Fibroblast of lung (primary cell): ENCODE results near the gene SLC1A1. TPM values are rescaled to one million over a fixed set of nuclear protein-coding genes. Genes with fewer than 3 reads are reported as not detected.

Experiments
- DNase-seq, 2 donors: peaks; one replicate each; pipeline versions ENCODE4 v3.0.0 to v3.0.0-alpha.2; 2010; ENCODE audit warnings: low read depth in 2 of 2
- H2AFZ ChIP-seq: 2 replicates; pipeline ENCODE4 v1.5.1; 2012; ENCODE audit warnings: low read length, control low read depth, inconsistent platforms
- H3K27ac ChIP-seq: 2 replicates; pipeline ENCODE4 v1.5.1; 2011; ENCODE audit warnings: low read length, control low read depth; ENCODE audit not compliant: insufficient read depth
- H3K27me3 ChIP-seq: 2 replicates; pipeline ENCODE4 v1.5.1; 2011; ENCODE audit warnings: mild to moderate bottlenecking, low read length; ENCODE audit not compliant: control insufficient read depth, insufficient read depth
- H3K36me3 ChIP-seq: 2 replicates; pipeline ENCODE4 v1.5.1; 2011; ENCODE audit warnings: low read length; ENCODE audit not compliant: control insufficient read depth, insufficient read depth
- H3K4me1 ChIP-seq: 2 replicates; pipeline ENCODE4 v1.5.1; 2011; ENCODE audit warnings: low read length; ENCODE audit not compliant: control insufficient read depth, insufficient read depth; ENCODE audit errors: extremely low read depth
- H3K4me2 ChIP-seq: 2 replicates; pipeline ENCODE4 v1.5.1; 2011; ENCODE audit warnings: low read length, control low read depth; ENCODE audit not compliant: insufficient read depth; ENCODE audit errors: extremely low read depth
- H3K4me3 ChIP-seq, 4 experiments: fragments of 200-600 bp in 1 of 4; sonication (generic) in 1 of 4; replicated peaks in 1 of 4; 2 replicates each; pipeline ENCODE4 v1.5.1; 2011 to 2016; ENCODE audit warnings: low read length in 4 of 4, low read depth in 3 of 4, mild to moderate bottlenecking in 3 of 4, control low read depth in 2 of 4, inconsistent platforms in 1 of 4, mixed read lengths in 1 of 4; ENCODE audit not compliant: insufficient read depth in 1 of 4; ENCODE audit errors: control extremely low read depth in 1 of 4
- H3K79me2 ChIP-seq: 2 replicates; pipeline ENCODE4 v1.5.1; 2012; ENCODE audit warnings: mild to moderate bottlenecking, low read length, inconsistent platforms; ENCODE audit not compliant: control insufficient read depth, insufficient read depth
- H3K9ac ChIP-seq: 2 replicates; pipeline ENCODE4 v1.5.1; 2011; ENCODE audit warnings: mild to moderate bottlenecking, low read length, control low read depth; ENCODE audit not compliant: insufficient read depth
- H3K9me3 ChIP-seq: 2 replicates; pipeline ENCODE4 v1.5.1; 2012; ENCODE audit warnings: low read depth, low read length; ENCODE audit not compliant: control insufficient read depth, insufficient read depth
- H4K20me1 ChIP-seq: 2 replicates; pipeline ENCODE4 v1.5.1; 2011; ENCODE audit warnings: low read length; ENCODE audit not compliant: control insufficient read depth, insufficient read depth; ENCODE audit errors: extremely low read depth
- CTCF ChIP-seq, 2 donors: IDR thresholded peaks in 1 of 2; conservative IDR thresholded peaks in 1 of 2; 1 replicate in 1 of 2; 2 replicates in 1 of 2; pipeline ENCODE4 v1.5.1; 2011 to 2012; ENCODE audit warnings: low read length in 2 of 2, control low read depth in 1 of 2, inconsistent platforms in 1 of 2, low read depth in 1 of 2, mild to moderate bottlenecking in 1 of 2
- EZH2 ChIP-seq: IDR thresholded peaks from 2 replicates; pipeline ENCODE4 v1.5.1; 2012; ENCODE audit warnings: low read length, control low read depth, mild to moderate bottlenecking; ENCODE audit errors: missing control alignments
- polyA plus RNA-seq, 2 donors: library from polyadenylated mRNA; depleted of rRNA in 1 of 2; stranded (reverse) in 1 of 2; unstranded in 1 of 2; fragments of >200 nt; gene quantifications; 2 replicates each; pipeline ENCODE4 v1.2.1, GENCODE V29; 2011 to 2012; ENCODE audit warnings: missing spikeins in 1 of 2
- total RNA-seq: library from RNA; depleted of rRNA; stranded (reverse); fragments of >200 nt; gene quantifications from 2 replicates; pipeline ENCODE4 v1.2.1, GENCODE V29; 2014

The SLC1A1 gene
- total and polyA plus RNA-seq, 2 donors (not counting 1 experiment from before 2014, with no cell fraction given): 4.5 to 64.1 TPM

- no peak overlapping the region for H2AFZ ChIP-seq
- no peaks in the 10 kb centered on the region for H4K20me1 ChIP-seq
- no peak overlapping the region for H3K27ac ChIP-seq
- H3K4me2 ChIP-seq: no peak overlapping the region
- no peaks in the 10 kb centered on the region for H3K79me2 ChIP-seq
- no peaks in the 10 kb centered on the region for H3K36me3 ChIP-seq
- no peaks in the 10 kb centered on the region for H3K9me3 ChIP-seq
- H3K4me3 ChIP-seq: no peak overlapping the region
- no peak for DNase-seq
- no peaks in the 10 kb centered on the region for H3K27me3 ChIP-seq
- TF ChIP-seq EZH2: no peak
- H3K4me1 ChIP-seq: peaks cover 11% of the 10 kb centered on the region
- H3K9ac ChIP-seq: no peak overlapping the region
Observed at GRCh38 chr9:4509590-4509984, 19.3 kb downstream of the SLC1A1 start.

- H2AFZ ChIP-seq: no peak overlapping the region
- no peaks in the 10 kb centered on the region for H3K9me3 ChIP-seq
- H3K79me2 ChIP-seq: no peaks in the 10 kb centered on the region
- no peak overlapping the region for H3K4me3 ChIP-seq
- H3K27me3 ChIP-seq: no peaks in the 10 kb centered on the region
- no peak overlapping the region for H3K9ac ChIP-seq
- peaks cover 11% of the 10 kb centered on the region for H3K4me1 ChIP-seq
- DNase-seq: no peak
- H3K27ac ChIP-seq: no peak overlapping the region
- H3K4me2 ChIP-seq: no peak overlapping the region
- no peak for TF ChIP-seq EZH2
- TF ChIP-seq CTCF (conservative IDR thresholded peaks at IDR 0.05 in 1 of 2, IDR thresholded peaks at IDR 0.05 in 1 of 2; ENCODE audit: low read depth in 1 of 2, low read length in 2 of 2): no peak
- H3K36me3 ChIP-seq: no peaks in the 10 kb centered on the region
- H4K20me1 ChIP-seq: no peaks in the 10 kb centered on the region
Observed at GRCh38 chr9:4510546-4511322, 20.5 kb downstream of the SLC1A1 start.

GRCh38 chr9:4514252-4515128, 24.2 kb downstream of the SLC1A1 start:
- H4K20me1 ChIP-seq: no peaks in the 10 kb centered on the region
- no peak overlapping the region for H3K4me2 ChIP-seq
- peaks cover 1% of the 10 kb centered on the region for H3K4me1 ChIP-seq
- H3K36me3 ChIP-seq: no peaks in the 10 kb centered on the region
- no peak for DNase-seq
- TF ChIP-seq CTCF (conservative IDR thresholded peaks at IDR 0.05 in 1 of 2, IDR thresholded peaks at IDR 0.05 in 1 of 2; ENCODE audit: low read depth in 1 of 2, low read length in 2 of 2) (no peak), EZH2 (no peak)
- no peaks in the 10 kb centered on the region for H3K79me2 ChIP-seq
- no peak overlapping the region for H3K27ac ChIP-seq
- H3K9ac ChIP-seq: no peak overlapping the region
- H3K9me3 ChIP-seq: no peaks in the 10 kb centered on the region
- no peak overlapping the region for H3K4me3 ChIP-seq
- no peaks in the 10 kb centered on the region for H3K27me3 ChIP-seq
- no peak overlapping the region for H2AFZ ChIP-seq
